Endothelial cell of umbilical vein (primary cell): Measurements from ENCODE around the gene ORAI3. TPM values are rescaled to one million over a fixed set of nuclear protein-coding genes. Genes with fewer than 3 reads are reported as not detected.

ENCODE experiments used
- BruUV-seq: library from RNA; stranded (reverse); fragments of 400-500 nt; replicated peaks from 2 replicates; lab custom pipeline; 2021; lab: Mats Ljungman, UMichigan
- CTCF ChIA-PET: fragments of 300-600, 350-600 bp; sonication (Branson Sonifier 250); formaldehyde crosslinking; loops from one replicate; lab custom pipeline; 2021; ENCODE audit warnings: antibody characterized with exemption, inconsistent platforms; lab: Charles Lee
- POLR2A ChIA-PET: fragments of 300-600, 350-600 bp; sonication (Branson Sonifier 250); formaldehyde crosslinking; loops from one replicate; lab custom pipeline; 2021; ENCODE audit warnings: antibody characterized with exemption, inconsistent platforms; lab: Charles Lee
- DNase-seq: peaks from one replicate; pipeline ENCODE4 v3.0.0-alpha.2; 2011; ENCODE audit warnings: low read depth, low spot score
- FAIRE-seq: peaks from 2 replicates; lab custom pipeline; 2011; peaks lifted over from hg19 to GRCh38; lab: Jason Lieb, UNC
- H2AFZ ChIP-seq: 2 replicates; pipeline ENCODE4 v1.6.0; 2012; ENCODE audit warnings: low read depth, low read length, control low read depth, inconsistent platforms
- H3K27ac ChIP-seq: 2 replicates; pipeline ENCODE4 v1.5.1; 2011; ENCODE audit warnings: low read depth, mild to moderate bottlenecking, control low read depth, low read length, moderate library complexity; ENCODE audit not compliant: insufficient read depth
- H3K27me3 ChIP-seq, 2 experiments: 2 replicates each; pipeline versions ENCODE4 v1.6.0 to v1.6.1; 2011; ENCODE audit warnings: low read length in 2 of 2, mixed read lengths in 1 of 2; ENCODE audit not compliant: control insufficient read depth in 2 of 2, insufficient read depth in 2 of 2
- H3K36me3 ChIP-seq, 2 experiments: 2 replicates in 1 of 2; 3 replicates in 1 of 2; pipeline ENCODE4 v1.5.1; 2011; ENCODE audit warnings: low read length in 2 of 2, mild to moderate bottlenecking in 1 of 2, moderate library complexity in 1 of 2; ENCODE audit not compliant: control insufficient read depth in 2 of 2, insufficient read depth in 2 of 2; ENCODE audit errors: extremely low read depth in 1 of 2
- H3K4me1 ChIP-seq: 3 replicates; pipeline ENCODE4 v1.5.1; 2011; ENCODE audit warnings: mild to moderate bottlenecking, low read length; ENCODE audit not compliant: control insufficient read depth, insufficient read depth; ENCODE audit errors: extremely low read depth
- H3K4me2 ChIP-seq: 2 replicates; pipeline ENCODE4 v1.6.1; 2011; ENCODE audit warnings: low read length, control low read depth, mixed read lengths; ENCODE audit not compliant: insufficient read depth
- H3K4me3 ChIP-seq, 3 experiments: fragments of 200-600 bp in 1 of 3; sonication (generic), shearing (Covaris generic) in 1 of 3; replicated peaks in 1 of 3; 2 replicates each; pipeline ENCODE4 v1.5.1; 2011 to 2016; ENCODE audit warnings: control low read depth in 3 of 3, low read length in 3 of 3, mild to moderate bottlenecking in 2 of 3, inconsistent platforms in 1 of 3, low read depth in 1 of 3, moderate library complexity in 1 of 3; ENCODE audit not compliant: insufficient read depth in 1 of 3
- H3K79me2 ChIP-seq: 2 replicates; pipeline ENCODE4 v1.6.0; 2012; ENCODE audit warnings: low read length, inconsistent platforms; ENCODE audit not compliant: control insufficient read depth, insufficient read depth
- H3K9ac ChIP-seq: replicated peaks from 2 replicates; pipeline ENCODE3; 2011; ENCODE audit warnings: low read length, control low read depth; ENCODE audit not compliant: insufficient read depth; ENCODE audit errors: extremely low read depth
- H3K9me1 ChIP-seq: replicated peaks from 3 replicates; pipeline ENCODE4 v1.6.0; 2011; ENCODE audit warnings: mild to moderate bottlenecking, low read length; ENCODE audit not compliant: control insufficient read depth, insufficient read depth; ENCODE audit errors: extremely low read depth
- H3K9me3 ChIP-seq: replicated peaks from 2 replicates; pipeline ENCODE4 v1.5.1; 2012; ENCODE audit warnings: low read length, inconsistent platforms; ENCODE audit not compliant: control insufficient read depth, insufficient read depth
- H4K20me1 ChIP-seq: replicated peaks from 2 replicates; pipeline ENCODE3; 2011; ENCODE audit warnings: mild to moderate bottlenecking, low read length; ENCODE audit not compliant: control insufficient read depth, insufficient read depth; ENCODE audit errors: extremely low read depth
- EZH2 ChIP-seq: IDR thresholded peaks from 2 replicates; pipeline ENCODE4 v1.6.1; 2012; ENCODE audit warnings: borderline replicate concordance, low read depth, mild to moderate bottlenecking, moderate library complexity, low read length, inconsistent platforms; ENCODE audit not compliant: severe bottlenecking
- FOS ChIP-seq: IDR thresholded peaks from 2 replicates; pipeline ENCODE4 v1.6.1; 2011; ENCODE audit warnings: mild to moderate bottlenecking, low read length, moderate library complexity, borderline replicate concordance; ENCODE audit not compliant: insufficient read depth
- GATA2 ChIP-seq: IDR thresholded peaks from 2 replicates; pipeline ENCODE4 v1.7.0; 2011; ENCODE audit warnings: low read depth, mild to moderate bottlenecking, moderate library complexity, mixed read lengths, low read length; ENCODE audit not compliant: insufficient read length, insufficient read depth
- JUN ChIP-seq: IDR thresholded peaks from 2 replicates; pipeline ENCODE4 v1.6.1; 2011; ENCODE audit warnings: borderline replicate concordance, low read depth; ENCODE audit not compliant: insufficient read length, insufficient read depth
- MAX ChIP-seq: IDR thresholded peaks from 2 replicates; pipeline ENCODE4 v1.6.1; 2011; ENCODE audit not compliant: insufficient read depth, insufficient read length
- MYC ChIP-seq: IDR thresholded peaks from one replicate; pipeline ENCODE4 v1.6.1; 2011; ENCODE audit warnings: mild to moderate bottlenecking, low read depth, low read length
- POLR2A ChIP-seq: IDR thresholded peaks from 2 replicates; pipeline ENCODE4 v1.6.1; 2012; ENCODE audit warnings: low read depth, mild to moderate bottlenecking, control low read depth, low read length
- POLR2AphosphoS5 ChIP-seq: IDR thresholded peaks from 2 replicates; pipeline ENCODE4 v1.6.1; 2012; ENCODE audit warnings: low read depth, mild to moderate bottlenecking, control low read depth, low read length, moderate library complexity; ENCODE audit not compliant: insufficient read depth
- dilution Hi-C: fragments of 300-500 bp; cut with MboI; formaldehyde crosslinking; loops from one replicate; pipeline ENCODE4 v1.15.0; 2019; ENCODE audit warnings: low sequenced_read_pairs; ENCODE audit not compliant: extremely low pct_ligation_motif_present
- intact Hi-C: fragments of 100-400 bp; cut with micrococcal nuclease; formaldehyde crosslinking; loops from one replicate; pipeline ENCODE4 v1.10.0; 2022
- polyA plus RNA-seq, 4 experiments: library from polyadenylated mRNA; depleted of rRNA in 3 of 4; stranded (reverse) in 3 of 4; unstranded in 1 of 4; fragments of >200 nt; gene quantifications; 2 replicates each; pipeline versions ENCODE4 v1.2.1 to v1.2.3, GENCODE V29; 2011 to 2012; ENCODE audit warnings: missing spikeins in 1 of 4
- total RNA-seq: library from RNA; stranded (reverse); gene quantifications from 2 replicates; pipeline ENCODE4 v1.2.3, GENCODE V29; 2021

Gene ORAI3
- total and polyA plus RNA-seq, 2 donors (not counting 3 experiments of a cell fraction or from before 2014, with no cell fraction given), result 17.6 to 25.4 TPM

DNA sequence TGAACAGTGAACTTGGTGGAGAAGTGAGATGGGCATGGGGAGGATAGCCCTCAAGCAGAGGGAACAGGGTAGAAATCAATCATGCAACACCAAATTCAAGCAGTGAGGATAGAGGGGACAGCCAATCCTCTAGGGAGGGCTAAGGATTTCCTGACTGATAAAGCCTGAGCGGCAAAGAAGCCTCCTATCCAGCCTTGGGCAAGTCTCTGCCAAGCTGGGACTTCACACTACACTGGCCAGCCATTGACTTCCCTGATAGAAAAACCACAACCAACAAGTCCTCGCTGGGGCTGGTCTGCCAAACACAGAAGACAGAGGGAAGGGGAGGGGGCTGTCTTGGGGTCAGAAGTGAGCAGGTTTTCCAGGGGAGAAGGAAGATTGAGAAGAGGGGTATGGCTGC is 28.0 kb upstream of the ORAI3 start:
- Histone ChIP-seq H3K9ac (no peak overlapping the region), H3K4me3 (no peak overlapping the region), H2AFZ (no peak overlapping the region), H3K9me1 (no peaks in the 10 kb centered on the region), H3K4me1 (peaks cover 2% of the 10 kb centered on the region), H3K4me2 (no peak overlapping the region), H3K79me2 (no peaks in the 10 kb centered on the region), H3K9me3 (no peaks in the 10 kb centered on the region), H3K27ac (no peak overlapping the region), H3K36me3 (no peaks in the 10 kb centered on the region), H3K27me3 (no peaks in the 10 kb centered on the region), H4K20me1 (no peaks in the 10 kb centered on the region)
- ChIA-PET CTCF (interaction anchor here (1.4 to 2.7 kb wide), 3 partner anchors 9 to 76 kb away, joined by 4 to 24 read pairs (median 9); no protein-coding TSS in a partner anchor), POLR2A (no interaction called here)
- no peak for FAIRE-seq
- no TSS peak for BruUV-seq
- no peak for DNase-seq
- dilution Hi-C loops (no loop called here), intact Hi-C loops (loop anchor here (1.0 to 5.0 kb wide), 3 partner anchors 77 to 159 kb away; partner anchors contain the start of genes CFAP119 and RNF40)
- TF ChIP-seq JUN, result no peak
- TF ChIP-seq POLR2AphosphoS5, result no peak
- no peak for TF ChIP-seq FOS
- no peak for TF ChIP-seq GATA2

- Histone ChIP-seq H4K20me1 (no peaks in the 10 kb centered on the region), H3K9ac (no peak overlapping the region), H3K9me3 (no peaks in the 10 kb centered on the region), H3K27me3 (no peaks in the 10 kb centered on the region), H2AFZ (no peak overlapping the region), H3K4me3 (no peak overlapping the region), H3K27ac (no peak overlapping the region), H3K9me1 (no peaks in the 10 kb centered on the region), H3K36me3 (peaks cover 0 to 1% of the 10 kb centered on the region in 2 experiments), H3K79me2 (no peaks in the 10 kb centered on the region), H3K4me1 (peaks cover 2% of the 10 kb centered on the region), H3K4me2 (no peak overlapping the region)
- no peak for FAIRE-seq
- dilution Hi-C loops (no loop called here), intact Hi-C loops (loop anchor here (1.0 to 5.0 kb wide), 3 partner anchors 77 to 159 kb away; partner anchors contain the start of genes CFAP119 and RNF40)
- ChIA-PET CTCF (interaction anchor here (2.2 to 2.7 kb wide), 2 partner anchors 20 to 77 kb away, joined by 9 to 24 read pairs; no protein-coding TSS in a partner anchor), POLR2A (no interaction called here)
- no TSS peak for BruUV-seq
- TF ChIP-seq MAX (no peak), POLR2AphosphoS5 (no peak), EZH2 (no peak), POLR2A (no peak), MYC (no peak), FOS (no peak)
- no peak for DNase-seq
These were observed 27.5 kb upstream of the ORAI3 start for GRCh38 chr16:30921459-30921747.
